GM12872 (cell line): ENCODE results near the gene GABRE.

Experiments
- CTCF ChIP-seq: IDR thresholded peaks from 3 replicates; pipeline ENCODE4 v1.5.1; 2011; ENCODE audit warnings: low read depth, mild to moderate bottlenecking, low read length, moderate library complexity; ENCODE audit not compliant: insufficient read depth

Gene GABRE

GRCh38 chrX:151977923-151978322 is 3.4 kb upstream of the GABRE start:
- TF ChIP-seq CTCF = no peak

GRCh38 chrX:151977009-151977408 is 2.5 kb upstream of the GABRE start:
- no peak for TF ChIP-seq CTCF

GRCh38 chrX:151975736-151976275 is 1.3 kb upstream of the GABRE start:
- no peak for TF ChIP-seq CTCF

GRCh38 chrX:151975228-151975593 is 735 bp upstream of the GABRE start:
- TF ChIP-seq CTCF = no peak

- TF ChIP-seq CTCF = no peak
Observed at GRCh38 chrX:151973851-151974335, 583 bp downstream of the GABRE start.

- no peak for TF ChIP-seq CTCF
Observed at GRCh38 chrX:151973060-151973661, 1.3 kb downstream of the GABRE start.

GRCh38 chrX:151970661-151971060 is 3.8 kb downstream of the GABRE start:
- TF ChIP-seq CTCF = no peak
